DMS79 treated with DMSO at 0.1 percent for 48 hours (cell line): ENCODE data around the gene STX4.
"Not testable (repeated sequence)": the region's sequence is repeated elsewhere in the genome, so short reads cannot be mapped to it uniquely, and the experiment has no call there.

ENCODE experiments used
- DNase-seq: peaks from one replicate; lab custom pipeline; 2025; lab: John Stamatoyannopoulos, UW

Gene STX4

GRCh38 chr16:30998852-30999761 is 34.3 kb upstream of the STX4 start:
- no peak for DNase-seq

DNA sequence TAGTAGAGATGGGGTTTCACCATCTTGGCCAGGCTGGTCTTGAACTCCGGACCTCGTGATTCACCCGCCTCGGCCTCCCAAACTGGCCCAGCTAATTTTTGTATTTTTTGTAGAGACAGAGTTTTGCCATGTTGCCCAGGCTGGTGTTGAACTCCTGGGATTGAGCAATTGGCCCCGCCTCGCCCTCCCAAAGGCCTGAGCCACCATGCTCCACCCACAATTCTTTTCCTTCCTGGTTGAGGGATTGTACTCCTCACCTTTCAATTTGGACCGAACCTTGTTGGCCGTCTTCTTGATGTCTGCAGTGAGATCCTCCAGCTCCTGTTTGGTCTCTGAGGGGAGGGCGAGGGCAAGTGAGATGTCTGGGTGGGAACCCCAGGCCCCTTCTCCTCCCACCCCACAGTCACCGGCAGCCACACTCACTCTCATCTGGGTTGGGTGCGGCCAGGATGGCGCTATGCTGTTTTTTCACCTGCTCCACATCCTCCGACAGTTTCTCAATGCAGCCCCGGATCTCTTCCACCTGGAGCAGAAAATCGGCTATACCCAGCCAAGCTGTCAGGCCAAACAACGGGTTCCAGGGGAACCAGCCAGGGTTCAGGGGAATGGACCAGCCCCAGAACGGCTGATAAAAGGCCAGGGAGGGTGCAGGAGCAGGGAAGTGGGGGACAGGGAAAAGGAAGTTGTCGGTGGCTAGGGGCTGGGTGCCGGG is 32.5 kb upstream of the STX4 start:
- no peak for DNase-seq

GRCh38 chr16:31001507-31002249 is 31.7 kb upstream of the STX4 start:
- DNase-seq: no peak

DNA sequence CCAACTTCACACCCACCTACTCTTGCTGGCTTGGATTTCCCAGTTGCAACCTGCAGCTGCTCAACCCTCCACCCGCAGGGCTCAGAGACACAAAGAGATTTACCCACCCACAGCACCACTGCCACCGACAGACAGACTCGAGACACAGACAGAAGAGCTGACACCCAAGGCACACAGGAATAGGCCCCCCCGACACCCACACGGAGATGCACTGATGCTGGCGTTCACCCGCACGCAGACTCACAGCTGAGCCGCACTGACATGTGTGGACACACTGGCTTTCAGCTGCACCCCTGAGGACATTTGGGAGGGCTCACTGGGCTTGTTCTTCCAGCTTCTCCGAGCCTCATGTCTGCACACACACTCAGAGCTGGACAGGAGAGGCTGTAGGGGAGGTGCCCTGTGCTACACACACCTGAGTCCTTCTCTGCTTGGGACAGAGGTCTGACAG is 31.1 kb upstream of the STX4 start:
- DNase-seq: no peak

DNA sequence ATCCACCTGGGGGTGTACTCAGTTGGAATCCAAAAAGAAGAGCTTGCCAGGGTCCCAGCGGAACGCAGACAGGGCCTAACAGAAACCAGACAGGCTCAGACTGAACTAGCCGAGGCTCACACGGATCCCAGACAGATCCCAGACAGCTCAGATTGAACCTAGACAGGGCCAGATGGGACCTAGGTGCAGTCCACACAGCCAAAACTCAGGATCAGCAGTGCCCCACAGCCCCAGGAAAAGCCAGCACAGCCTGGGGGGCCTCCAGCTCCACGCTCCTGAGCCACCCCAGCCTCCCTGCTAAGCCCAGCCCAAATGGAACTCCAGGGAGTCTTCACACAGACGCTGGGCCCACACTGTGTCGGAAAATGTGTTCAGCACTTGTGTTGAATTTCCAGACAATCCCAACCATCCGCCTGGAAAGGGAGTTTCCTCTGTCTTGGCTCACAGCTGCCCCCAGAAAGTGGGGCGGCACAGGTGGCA is 30.5 kb upstream of the STX4 start:
- DNase-seq: no peak

DNA sequence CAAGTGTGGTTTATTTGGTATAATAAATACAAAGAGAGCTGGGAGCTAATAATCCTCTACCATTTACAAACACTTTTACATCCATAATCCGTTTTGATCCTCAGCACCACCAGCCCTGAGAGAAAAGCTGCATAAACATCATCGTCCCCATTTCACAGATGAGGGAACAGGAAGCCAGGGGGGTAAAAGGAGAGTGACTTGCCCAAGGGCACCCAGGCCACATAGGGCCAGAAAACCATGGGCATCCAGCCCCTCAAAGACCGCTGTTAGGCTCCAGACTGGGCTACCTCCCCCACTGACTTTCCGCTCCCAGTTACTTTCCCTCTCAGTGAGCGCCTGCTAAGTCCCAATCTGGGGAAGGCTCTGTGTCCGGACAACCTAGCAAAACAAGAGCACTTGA is 29.6 kb upstream of the STX4 start:
- no peak for DNase-seq

DNA sequence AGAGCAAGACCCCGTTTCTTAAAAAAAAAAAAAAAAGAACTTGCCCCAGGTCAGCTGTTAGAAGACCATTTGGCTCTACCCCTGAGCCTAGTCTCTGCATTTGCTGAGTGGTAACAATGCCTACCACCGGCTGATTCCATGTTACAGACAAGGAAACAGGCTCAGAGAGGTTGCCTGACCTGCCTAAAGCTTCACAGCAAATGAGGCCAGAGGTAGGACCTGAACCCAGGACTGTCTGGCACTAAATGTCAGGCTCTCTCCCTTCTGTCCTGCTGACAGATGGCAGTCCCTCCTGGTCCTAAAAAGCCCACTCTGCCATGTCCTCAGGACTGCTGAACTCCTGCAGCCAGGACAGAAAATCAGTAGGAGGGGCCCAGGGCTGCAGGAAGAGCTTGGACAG is 28.7 kb upstream of the STX4 start:
- no peak for DNase-seq

DNA sequence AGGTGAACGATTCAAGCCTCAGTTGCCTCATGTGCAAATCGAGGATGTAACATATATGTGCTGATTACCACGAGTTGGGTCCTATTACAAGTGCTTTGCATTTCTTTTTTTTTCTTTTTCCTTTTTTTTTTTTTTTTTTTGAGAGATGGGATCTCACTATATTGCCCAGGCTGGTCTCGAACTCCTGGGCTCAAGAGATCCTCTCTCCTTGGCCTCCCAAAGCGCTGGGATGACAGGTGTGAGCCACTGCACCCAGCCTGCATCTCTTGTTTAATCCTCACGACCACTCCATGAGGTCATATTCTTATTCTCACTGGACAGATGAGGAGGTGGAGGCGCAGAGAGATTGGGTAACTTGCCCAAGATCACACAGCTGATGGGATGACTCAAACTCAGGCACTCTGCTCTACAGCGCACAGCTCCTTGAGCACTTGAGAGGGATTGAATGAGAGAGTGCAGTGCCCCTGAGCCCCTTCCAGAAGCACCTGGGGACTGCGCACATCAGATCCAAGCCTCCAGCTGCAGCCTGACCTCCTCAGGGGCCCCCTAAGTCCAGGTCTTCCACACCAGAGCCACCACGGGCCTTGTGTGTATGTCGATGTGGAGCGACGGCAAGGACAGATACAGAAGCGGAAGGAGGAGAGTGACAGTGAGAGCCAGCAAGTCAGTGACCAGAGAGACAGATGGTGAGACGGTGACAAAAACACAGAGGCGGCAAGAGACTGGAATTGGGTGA is 27.8 kb upstream of the STX4 start:
- DNase-seq: no peak

GRCh38 chr16:31006086-31006385 is 27.3 kb upstream of the STX4 start:
- DNase-seq: no peak

DNA sequence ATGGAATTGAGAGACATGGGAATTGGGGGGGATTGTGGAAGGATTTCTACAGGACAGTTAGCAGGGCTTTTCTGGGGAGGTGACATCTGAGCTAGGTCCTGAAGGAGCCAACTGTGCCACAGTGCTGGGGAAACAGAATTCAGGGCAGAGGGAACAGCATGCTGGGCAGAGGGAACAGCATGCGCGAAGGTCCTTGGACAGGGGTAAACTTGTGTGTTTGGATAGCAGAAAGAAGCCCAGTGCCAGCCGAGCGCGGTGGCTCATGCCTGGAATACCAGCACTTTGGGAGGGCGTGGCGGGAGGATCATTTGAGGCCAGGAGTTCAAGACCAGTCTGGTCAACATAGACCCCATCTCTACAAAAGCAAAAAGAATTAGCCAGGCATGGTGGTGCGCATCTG is 26.8 kb upstream of the STX4 start:
- DNase-seq: no peak

DNA sequence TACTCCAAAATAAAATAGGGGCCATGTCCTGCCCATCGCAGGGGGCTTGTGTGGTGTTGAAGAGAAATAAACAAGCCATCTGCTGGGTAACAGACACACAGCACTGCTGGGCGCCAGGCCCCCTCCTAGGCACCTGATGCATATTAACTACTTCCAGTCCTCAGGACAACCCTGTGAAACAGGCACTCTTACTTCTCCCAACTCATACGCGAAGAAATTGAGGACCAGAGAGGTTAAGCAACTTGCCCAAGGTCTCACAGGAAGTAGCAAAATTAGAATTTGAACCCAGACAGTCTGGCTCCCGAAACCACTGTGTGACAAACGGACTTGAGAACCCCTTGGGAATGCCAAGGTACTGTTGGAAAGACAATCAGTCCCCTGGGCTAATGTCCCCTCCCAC is 25.7 kb upstream of the STX4 start:
- no peak for DNase-seq

DNA sequence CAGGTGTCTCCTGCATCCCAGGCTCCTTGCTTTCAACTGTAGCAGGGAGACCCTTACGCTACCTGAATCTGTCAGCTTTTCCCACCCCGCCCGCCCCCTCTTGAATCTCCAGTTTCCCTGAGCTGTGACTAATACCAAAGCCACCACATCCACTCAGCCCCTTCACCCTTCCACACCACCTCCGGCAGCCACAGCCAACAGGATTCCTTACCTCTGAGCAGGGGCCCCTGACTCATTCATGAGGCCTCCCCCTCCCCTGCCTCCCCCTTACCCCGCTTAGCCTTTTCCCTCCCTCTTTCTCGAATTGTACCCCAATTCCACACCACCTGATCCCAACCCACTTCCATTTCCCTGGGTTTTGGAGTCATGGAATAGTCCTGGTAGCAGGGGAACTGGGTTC is 25.2 kb upstream of the STX4 start:
- no peak for DNase-seq

DNA sequence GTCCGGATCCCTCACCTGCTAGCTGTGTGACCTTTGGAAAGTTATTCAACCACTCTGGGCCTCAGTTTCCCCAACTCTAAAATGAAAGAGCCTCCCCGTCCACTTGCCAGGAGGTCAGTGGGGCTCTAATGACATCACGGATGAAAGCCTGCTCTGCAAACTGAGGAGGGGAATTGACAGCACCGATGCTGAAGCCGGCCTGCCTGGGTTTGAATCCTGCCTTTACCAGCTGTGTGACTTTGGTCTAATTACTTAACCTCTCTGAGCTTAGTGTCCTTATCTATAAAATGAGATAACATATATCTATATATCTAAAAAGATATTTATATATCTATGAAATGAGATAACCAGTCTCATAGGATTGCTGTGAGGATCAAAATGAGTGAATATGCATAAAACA is 24.8 kb upstream of the STX4 start:
- DNase-seq: no peak

- DNase-seq: no peak
Measured at GRCh38 chr16:31009120-31009519, 24.2 kb upstream of the STX4 start.

DNA sequence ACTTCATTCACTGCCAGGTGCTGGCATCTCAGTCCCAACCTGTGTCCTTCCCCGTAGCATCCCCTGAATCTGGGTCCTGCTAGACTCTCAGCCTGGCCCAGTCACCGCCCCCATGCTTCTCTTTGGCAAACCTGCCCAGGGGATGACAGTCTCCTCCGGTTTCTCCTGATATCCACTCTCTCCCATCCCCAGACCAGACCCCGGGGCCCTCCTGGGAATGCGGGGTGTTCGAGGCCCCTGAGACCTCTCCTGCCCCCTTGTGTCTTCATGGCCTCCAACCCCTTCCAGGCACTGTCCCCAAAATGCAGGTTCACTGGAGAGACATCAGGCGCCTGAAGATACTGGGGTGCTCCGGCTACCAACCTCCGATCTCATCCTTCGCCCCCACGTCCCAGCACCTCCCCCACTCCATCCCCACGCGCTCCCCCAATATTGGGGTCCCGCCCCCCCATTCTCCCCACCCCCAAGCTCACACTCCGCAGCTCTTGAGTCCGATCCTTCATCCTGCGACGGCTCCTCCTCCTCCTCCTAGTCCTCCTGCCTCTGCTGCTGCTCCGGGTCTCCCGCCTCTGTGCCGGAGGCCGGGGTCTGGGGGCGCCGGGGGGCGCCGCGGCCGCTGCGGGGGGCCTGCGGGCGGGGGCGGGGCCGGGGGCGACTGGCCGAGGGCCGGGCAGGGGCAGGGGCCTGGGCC is 23.3 kb upstream of the STX4 start:
- no peak for DNase-seq

DNA sequence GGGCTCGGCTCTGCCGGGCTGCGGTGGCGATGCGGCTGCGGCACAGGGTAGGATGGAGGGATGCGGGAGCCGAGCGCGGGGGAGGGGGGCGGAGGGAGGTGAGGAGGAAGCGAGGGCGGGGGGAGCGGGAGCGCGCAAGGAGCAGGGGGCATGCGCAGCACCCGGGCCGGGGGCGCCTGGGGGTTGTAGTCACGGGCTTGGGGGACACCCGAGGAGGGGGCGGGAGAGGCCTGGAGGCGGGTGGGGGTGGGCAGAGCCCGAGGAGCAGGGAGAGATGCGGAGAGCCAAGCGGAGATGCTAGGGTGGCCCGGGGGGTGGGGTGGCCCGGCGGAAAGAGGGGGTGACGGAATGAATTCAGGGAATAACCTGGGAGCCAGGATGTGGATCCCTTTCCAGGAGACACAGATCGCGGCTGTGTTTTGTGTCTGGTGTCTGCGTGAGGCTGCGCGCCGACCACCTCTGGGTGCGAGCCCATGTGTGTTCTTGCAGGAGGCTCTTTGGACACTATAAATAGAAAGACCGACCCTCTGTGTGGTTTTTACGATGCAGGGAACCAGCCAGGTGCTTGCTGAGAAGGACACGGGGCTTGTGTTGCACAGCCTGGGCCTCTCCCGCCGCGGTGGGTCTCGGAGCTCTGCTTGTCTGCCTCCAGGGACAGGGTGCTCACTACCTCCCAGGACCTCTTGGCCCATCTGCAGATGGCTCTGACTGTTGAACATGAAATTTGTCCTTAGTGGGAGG is 22.6 kb upstream of the STX4 start, which contains the start of gene STX1B:
STX1B (minus strand) TSS at position 54 of the 741 bp plus-strand sequence. CDS start 242 bp downstream, outside the sequence.
- DNase-seq: peak; percentile 51

DNA sequence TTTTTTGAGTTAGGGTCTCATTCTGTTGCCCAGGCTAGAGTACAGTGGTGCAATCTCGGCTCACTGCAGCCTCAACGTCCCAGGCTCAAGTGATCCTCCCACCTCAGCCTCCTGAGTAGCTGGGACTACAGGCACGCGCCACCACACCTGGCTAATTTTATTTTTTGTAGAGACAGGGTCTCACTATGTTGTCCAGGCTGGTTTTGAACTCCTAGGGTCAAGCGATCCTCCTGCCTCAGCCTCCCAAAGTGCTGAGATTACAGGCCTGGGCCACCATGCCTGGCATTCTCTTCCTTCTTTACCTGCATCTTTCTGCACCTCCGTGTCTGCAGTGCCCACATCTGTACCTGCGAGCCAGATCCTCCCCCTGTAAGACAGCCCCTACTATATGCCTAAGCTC is 21.5 kb upstream of the STX4 start:
- DNase-seq: not testable (repeated sequence)

DNA sequence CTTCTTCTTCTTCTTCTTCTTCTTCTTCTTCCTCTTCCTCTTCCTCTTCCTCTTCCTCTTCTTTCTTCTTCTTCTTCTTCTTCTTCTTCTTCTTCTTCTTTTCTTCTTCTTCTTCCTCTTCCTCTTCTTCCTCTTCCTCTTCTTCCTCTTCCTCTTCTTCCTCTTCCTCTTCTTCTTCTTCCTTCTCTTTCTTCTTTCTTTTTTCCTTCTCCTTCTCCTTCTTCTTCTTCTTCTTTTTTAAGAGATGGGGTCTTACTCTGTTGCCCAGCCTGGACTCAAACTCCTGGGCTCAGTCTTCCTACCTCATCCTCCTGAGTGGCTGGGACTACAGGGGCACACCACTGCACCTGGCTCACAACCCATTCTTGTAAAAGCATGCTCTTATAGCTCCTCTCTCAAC is 20.1 kb upstream of the STX4 start:
- not testable (repeated sequence) for DNase-seq

DNA sequence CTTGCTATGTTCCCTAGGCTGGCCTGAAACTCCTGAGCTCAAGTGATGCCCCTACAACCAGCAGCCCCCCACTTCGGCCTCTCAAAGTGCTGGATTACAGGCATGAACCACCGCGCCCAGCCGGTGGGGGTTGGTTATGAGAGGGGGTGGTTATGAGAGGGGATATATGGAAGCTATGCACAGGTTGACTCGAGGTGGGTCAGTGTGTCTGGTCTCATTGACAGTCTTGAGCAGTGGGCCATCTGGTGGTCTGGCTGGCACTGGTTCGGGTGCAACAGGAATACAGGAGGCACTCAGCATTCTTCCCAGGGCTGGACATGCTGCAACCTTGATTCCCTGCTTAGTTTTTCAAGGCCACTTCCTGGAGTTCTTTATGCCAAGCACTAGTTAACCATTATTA is 17.3 kb upstream of the STX4 start:
- no peak for DNase-seq

- not testable (repeated sequence) for DNase-seq
Measured at GRCh38 chr16:31017756-31018155, 15.6 kb upstream of the STX4 start.

DNA sequence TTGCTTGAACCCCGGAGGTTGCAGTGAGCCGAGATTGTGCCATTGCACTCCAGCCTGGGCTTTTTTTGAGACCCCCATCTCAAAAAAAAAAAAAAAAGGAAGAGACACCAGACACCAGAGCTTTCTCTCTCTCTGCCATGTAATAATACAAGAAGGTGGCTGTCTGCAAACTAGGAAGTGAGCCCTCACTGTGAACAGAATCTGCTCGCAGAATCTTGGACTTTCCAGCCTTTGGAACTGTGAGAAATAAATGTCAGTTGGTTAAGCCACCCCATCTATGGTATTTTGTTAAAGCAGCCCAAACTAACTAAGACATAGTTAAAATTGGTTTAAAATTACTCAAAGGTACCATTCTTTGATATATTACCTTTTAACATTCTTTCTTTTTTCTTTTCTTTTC is 12.8 kb upstream of the STX4 start:
- no peak for DNase-seq
